GM10248 (cell line): ENCODE data around the gene PGPEP1.
"Not testable (repeated sequence)": the region's sequence is repeated elsewhere in the genome, so short reads cannot be mapped to it uniquely, and the experiment has no call there.

Experiments
- CTCF ChIA-PET: fragments of 300-600 bp; sonication (Branson Sonifier 250); formaldehyde crosslinking; extraction: SDS; loops from one replicate; lab custom pipeline; 2021; ENCODE audit warnings: antibody characterized with exemption; lab: Yijun Ruan, JAX
- POLR2A ChIA-PET: fragments of 350-650 bp; sonication (Branson Sonifier 250); formaldehyde crosslinking; extraction: SDS; loops from one replicate; lab custom pipeline; 2020; ENCODE audit warnings: antibody characterized with exemption; lab: Yijun Ruan, JAX
- DNase-seq: peaks from one replicate; pipeline ENCODE4 v3.0.0; 2012; ENCODE audit errors: extremely low spot score
- CTCF ChIP-seq: IDR thresholded peaks from 2 replicates; pipeline ENCODE4 v1.5.1; 2012; ENCODE audit warnings: mild to moderate bottlenecking, low read depth; ENCODE audit errors: extremely low read depth, missing control alignments, control extremely low read depth

PGPEP1 gene

GRCh38 chr19:18377026-18377425 lies 36.6 kb downstream of the PGPEP1 start:
- no peak for TF ChIP-seq CTCF
- DNase-seq: no peak
- CTCF ChIA-PET: interaction anchor here (2.6 kb wide), 1 partner anchor 11 kb away, joined by 14 read pairs; no protein-coding TSS in a partner anchor
- POLR2A ChIA-PET: no interaction called here

- DNase-seq: no peak
- no peak for TF ChIP-seq CTCF
- CTCF ChIA-PET: interaction anchor here (0.9 to 23.3 kb wide), 5 partner anchors 9 to 37 kb away, joined by 4 to 380 read pairs (median 6); partner anchors contain the start of gene SSBP4
Measured at GRCh38 chr19:18379803-18380747, 39.7 kb downstream of the PGPEP1 start.

GRCh38 chr19:18380843-18381242 lies 40.4 kb downstream of the PGPEP1 start:
- no peak for TF ChIP-seq CTCF
- POLR2A ChIA-PET: no interaction called here
- CTCF ChIA-PET: interaction anchor here (1.4 to 23.3 kb wide), 5 partner anchors 8 to 53 kb away, joined by 5 to 380 read pairs (median 13); partner anchors contain the start of gene SSBP4
- DNase-seq: no peak

More at GRCh38 chr19:18379803-18380747, 39.7 kb downstream of the PGPEP1 start:
- POLR2A ChIA-PET: interaction anchor here (0.7 kb wide), 1 partner anchor 99 kb away, joined by 3 read pairs; the partner anchor contains the start of gene JUND

- POLR2A ChIA-PET: interaction anchor here (1.1 kb wide), 1 partner anchor 79 kb away, joined by 3 read pairs; no protein-coding TSS in a partner anchor
- CTCF ChIA-PET: interaction anchor here (3.6 to 23.3 kb wide), 2 partner anchors 33 to 55 kb away, joined by 13 to 380 read pairs; partner anchors contain the start of gene SSBP4
- not testable (repeated sequence) for DNase-seq
Measured at GRCh38 chr19:18383622-18384021, 43.2 kb downstream of the PGPEP1 start.

GRCh38 chr19:18384775-18385174 lies 44.4 kb downstream of the PGPEP1 start:
- TF ChIP-seq CTCF: no peak
- POLR2A ChIA-PET: no interaction called here
- CTCF ChIA-PET: interaction anchor here (23.3 kb wide), 1 partner anchor 32 kb away, joined by 380 read pairs; the partner anchor contains the start of gene SSBP4
- no peak for DNase-seq

GRCh38 chr19:18385359-18385674 lies 44.9 kb downstream of the PGPEP1 start:
- TF ChIP-seq CTCF: no peak
- POLR2A ChIA-PET: interaction anchor here (0.8 to 1.1 kb wide), 4 partner anchors 11 to 104 kb away, joined by 3 to 5 read pairs (median 4); partner anchors contain the start of gene JUND
- CTCF ChIA-PET: interaction anchor here (0.6 to 23.3 kb wide), 14 partner anchors 10 to 106 kb away, joined by 3 to 380 read pairs (median 5); partner anchors contain the start of genes JUND, LRRC25 and SSBP4
- no peak for DNase-seq
